C4-2B (cell line): ENCODE measurements around the gene MAGI2.

Experiments
- ZFX ChIP-seq: fragments of 450-650 bp; IDR thresholded peaks from 2 replicates; pipeline ENCODE4 v1.6.1; 2017
- TF ChIP-seq, protein P1 (sequence below): fragments of 450-650 bp; conservative IDR thresholded peaks from 2 replicates; pipeline ENCODE4 v1.5.1; 2017; ENCODE audit warnings: mild to moderate bottlenecking

GRCh38 chr7:77985974-77986339 lies 1467.5 kb downstream of the MAGI2 start:
- TF ChIP-seq, protein P1, sequence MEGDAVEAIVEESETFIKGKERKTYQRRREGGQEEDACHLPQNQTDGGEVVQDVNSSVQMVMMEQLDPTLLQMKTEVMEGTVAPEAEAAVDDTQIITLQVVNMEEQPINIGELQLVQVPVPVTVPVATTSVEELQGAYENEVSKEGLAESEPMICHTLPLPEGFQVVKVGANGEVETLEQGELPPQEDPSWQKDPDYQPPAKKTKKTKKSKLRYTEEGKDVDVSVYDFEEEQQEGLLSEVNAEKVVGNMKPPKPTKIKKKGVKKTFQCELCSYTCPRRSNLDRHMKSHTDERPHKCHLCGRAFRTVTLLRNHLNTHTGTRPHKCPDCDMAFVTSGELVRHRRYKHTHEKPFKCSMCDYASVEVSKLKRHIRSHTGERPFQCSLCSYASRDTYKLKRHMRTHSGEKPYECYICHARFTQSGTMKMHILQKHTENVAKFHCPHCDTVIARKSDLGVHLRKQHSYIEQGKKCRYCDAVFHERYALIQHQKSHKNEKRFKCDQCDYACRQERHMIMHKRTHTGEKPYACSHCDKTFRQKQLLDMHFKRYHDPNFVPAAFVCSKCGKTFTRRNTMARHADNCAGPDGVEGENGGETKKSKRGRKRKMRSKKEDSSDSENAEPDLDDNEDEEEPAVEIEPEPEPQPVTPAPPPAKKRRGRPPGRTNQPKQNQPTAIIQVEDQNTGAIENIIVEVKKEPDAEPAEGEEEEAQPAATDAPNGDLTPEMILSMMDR: no peak
- no peak for TF ChIP-seq ZFX
